Keratinocyte (primary cell): Measurements from ENCODE around the gene BCAR3.

ENCODE experiments used
- CTCF ChIP-seq, 3 experiments: IDR thresholded peaks in 1 of 3; conservative IDR thresholded peaks in 1 of 3; optimal IDR thresholded peaks in 1 of 3; 2 replicates in 2 of 3; 3 replicates in 1 of 3; pipeline versions ENCODE3 to v1.5.1; 2011; ENCODE audit warnings: low read length in 3 of 3, mild to moderate bottlenecking in 3 of 3, moderate library complexity in 2 of 3, control low read depth in 1 of 3, inconsistent platforms in 1 of 3; ENCODE audit not compliant: insufficient read depth in 2 of 3; ENCODE audit errors: extremely low read depth in 1 of 3
- EZH2 ChIP-seq: IDR thresholded peaks from one replicate; pipeline ENCODE4 v1.6.1; 2012; ENCODE audit warnings: inconsistent platforms, mild to moderate bottlenecking, low read length, moderate library complexity

GRCh38 chr1:93531193-93531592 is 150.4 kb downstream of the BCAR3 start:
- no peak for TF ChIP-seq CTCF (optimal IDR thresholded peaks at IDR 0.05 in 1 of 3, IDR thresholded peaks at IDR 0.05 in 1 of 3, conservative IDR thresholded peaks at IDR 0.05 in 1 of 3; ENCODE audit: extremely low read depth in 1 of 3, insufficient read depth in 2 of 3, low read length in 3 of 3)
- no peak for TF ChIP-seq EZH2
